ENCODE measurements around the gene IMPACT. TPM values are rescaled to one million over a fixed set of nuclear protein-coding genes. Genes with fewer than 3 reads are reported as not detected.

IMPACT gene
- total RNA-seq, 1 experiment from 2014 or later = 48.8 TPM

DNA sequence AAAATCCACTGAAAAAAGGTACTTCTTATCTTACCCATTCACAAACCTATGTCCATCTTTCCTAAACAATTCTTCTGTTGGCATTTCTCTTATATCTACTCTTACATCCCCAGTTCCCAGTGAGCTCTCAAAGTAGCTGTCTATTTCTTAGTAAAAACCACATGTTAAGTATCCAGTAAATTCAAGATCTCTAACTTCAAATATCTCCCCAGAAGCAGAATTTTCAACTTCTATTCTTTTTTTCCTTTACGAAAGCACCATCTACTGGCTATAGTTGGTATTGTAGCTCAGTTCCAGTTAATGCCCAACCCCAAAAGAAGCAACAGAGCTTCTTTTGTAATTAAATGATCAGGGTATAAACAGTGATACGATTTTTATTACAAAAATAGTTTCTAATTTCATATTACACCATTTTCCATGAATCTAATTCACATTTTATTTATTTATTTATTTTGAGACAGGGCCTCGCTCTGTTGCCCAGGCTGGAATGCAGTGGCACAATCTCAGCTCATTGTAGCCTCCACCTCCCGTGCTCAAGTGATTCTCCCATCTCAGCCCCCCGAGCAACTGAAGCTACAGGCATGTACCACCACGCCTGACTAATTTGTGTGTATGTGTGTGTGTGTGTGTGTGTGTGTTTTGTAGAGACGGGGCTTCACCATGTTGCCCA, 62.5 kb downstream of the IMPACT start:
- no peaks in the 10 kb centered on the region for H3K36me3 ChIP-seq (ENCODE audit: insufficient read depth, low read length)
- H3K4me3 ChIP-seq (ENCODE audit: low read length) = no peak overlapping the region
- H3K9ac ChIP-seq (ENCODE audit: low read length) = no peak overlapping the region
- no peaks in the 10 kb centered on the region; the same call in 1 of the 2 replicates for H3K27me3 ChIP-seq (ENCODE audit: low read length)
- H3K27ac ChIP-seq (ENCODE audit: low read length) = no peak overlapping the region
- no peak overlapping the region for H2AFZ ChIP-seq (ENCODE audit: low read length)
- no peak overlapping the region for H3K4me2 ChIP-seq (ENCODE audit: low read depth, low read length, poor library complexity, severe bottlenecking)
- no peaks in the 10 kb centered on the region for H3K9me2 ChIP-seq (replicated peaks; ENCODE audit: insufficient read depth, low read length)
- H3K4me1 ChIP-seq (ENCODE audit: low read length) = peaks cover 13% of the 10 kb centered on the region
- H4K20me1 ChIP-seq (ENCODE audit: insufficient read depth, low read depth, low read length) = no peaks in the 10 kb centered on the region
- no peaks in the 10 kb centered on the region for H3K79me2 ChIP-seq (ENCODE audit: low read length)
- peak; percentile 82 for DNase-seq
- H3K9me3 ChIP-seq (ENCODE audit: low read length) = no peaks in the 10 kb centered on the region

DNA sequence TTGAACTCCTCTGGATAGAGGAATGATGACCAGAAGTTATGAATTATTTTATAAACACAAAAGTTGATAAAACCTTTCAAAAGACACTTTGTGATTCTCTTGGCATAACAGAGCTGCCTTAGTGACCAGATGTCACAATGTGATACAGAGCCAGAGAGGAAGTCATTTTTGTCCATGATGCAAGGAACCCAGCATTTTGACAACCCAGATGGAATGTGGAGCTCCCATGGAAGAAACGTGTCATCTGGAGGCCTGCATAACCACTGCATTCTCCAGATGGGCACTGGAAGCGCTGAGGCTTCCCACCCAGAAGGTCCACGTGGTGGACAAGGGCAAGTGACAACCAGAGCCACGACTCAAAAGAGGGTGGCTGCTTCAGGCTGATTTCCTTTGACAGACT, 64.1 kb downstream of the IMPACT start:
- Histone ChIP-seq H3K9ac (ENCODE audit: low read length) (no peak overlapping the region), H3K27ac (ENCODE audit: low read length) (no peak overlapping the region), H2AFZ (ENCODE audit: low read length) (no peak overlapping the region), H3K36me3 (ENCODE audit: insufficient read depth, low read length) (no peaks in the 10 kb centered on the region), H3K9me3 (ENCODE audit: low read length) (no peaks in the 10 kb centered on the region), H4K20me1 (ENCODE audit: insufficient read depth, low read depth, low read length) (no peaks in the 10 kb centered on the region), H3K79me2 (ENCODE audit: low read length) (no peaks in the 10 kb centered on the region), H3K27me3 (ENCODE audit: low read length) (no peaks in the 10 kb centered on the region; the same call in 1 of the 2 replicates), H3K4me2 (ENCODE audit: low read depth, low read length, poor library complexity, severe bottlenecking) (no peak overlapping the region), H3K4me3 (ENCODE audit: low read length) (no peak overlapping the region), H3K4me1 (ENCODE audit: low read length) (peaks cover 13% of the 10 kb centered on the region), H3K9me2 (replicated peaks; ENCODE audit: insufficient read depth, low read length) (no peaks in the 10 kb centered on the region)
- no peak for DNase-seq

DNA sequence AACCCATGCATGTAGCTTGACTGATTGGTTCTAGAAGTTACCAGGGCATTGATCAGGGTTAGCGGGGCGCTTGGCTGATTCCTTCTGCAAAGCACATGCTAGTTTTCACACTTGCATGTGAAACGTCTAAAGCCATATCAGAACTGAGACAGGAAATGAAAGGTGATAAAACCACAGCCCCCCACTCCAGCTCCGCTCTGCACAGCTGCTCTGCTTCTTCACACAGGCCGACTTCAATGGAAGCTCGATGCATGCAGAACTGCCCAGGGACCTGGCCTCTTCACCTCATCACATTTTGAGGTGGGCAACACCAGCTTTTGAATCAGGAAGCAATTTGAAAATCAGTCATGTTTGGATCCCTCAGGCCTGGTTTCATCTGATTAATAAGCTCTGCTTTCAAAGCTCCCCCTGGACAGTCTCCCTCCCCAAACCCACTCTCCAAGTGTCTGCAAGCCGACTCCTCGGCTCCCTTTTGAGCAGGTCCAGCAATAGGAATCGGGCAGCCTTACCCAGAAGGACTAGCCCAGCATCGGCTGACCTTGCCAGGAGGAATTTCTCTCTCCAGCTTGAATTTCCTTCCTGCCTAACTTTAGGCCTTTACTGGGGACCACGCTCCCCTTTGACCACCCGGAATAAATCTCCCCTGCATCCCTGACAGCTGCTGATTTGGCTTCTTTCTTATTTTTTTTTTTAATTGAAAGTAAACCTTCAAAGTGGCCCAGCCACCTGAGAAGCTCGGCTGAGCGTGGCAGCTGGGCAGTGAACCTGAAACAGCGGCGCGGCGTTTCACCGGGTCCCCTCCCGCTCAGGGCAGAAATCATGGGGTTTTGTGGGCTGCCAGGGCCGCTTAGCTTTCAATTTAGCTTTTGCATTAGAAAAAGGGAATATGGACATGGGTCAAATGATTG, 65.7 kb downstream of the IMPACT start:
- Histone ChIP-seq H3K9ac (ENCODE audit: low read length) (peak overlapping the region; percentile 12; the same call in 1 of the 2 replicates), H2AFZ (ENCODE audit: low read length) (0 out of 2 replicates have a peak overlapping the region, but pooled peaks have one; percentile 40), H3K4me3 (ENCODE audit: low read length) (peak overlapping the region; percentile 17; the same call in 1 of the 2 replicates)

DNA sequence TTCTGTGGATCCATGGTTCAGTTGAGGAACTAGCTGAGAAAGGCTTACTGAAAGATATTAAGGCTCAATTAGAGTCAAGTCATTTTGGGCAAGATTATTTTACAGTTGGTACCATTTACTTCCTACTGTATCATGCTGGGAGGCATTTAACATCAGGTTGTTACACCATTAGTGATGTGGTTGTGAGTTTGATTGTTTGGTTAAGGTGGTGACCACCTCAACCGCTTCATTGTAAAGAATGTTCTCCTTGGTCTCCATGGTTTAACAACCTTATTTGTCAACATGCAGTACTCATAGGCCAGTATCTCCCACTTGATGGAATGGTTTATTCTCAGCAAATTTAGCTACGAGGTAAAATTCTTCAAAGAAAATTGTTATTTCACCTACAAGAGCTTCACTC, 68.1 kb downstream of the IMPACT start:
- Histone ChIP-seq H3K27me3 (ENCODE audit: low read length) (no peaks in the 10 kb centered on the region; the same call in 1 of the 2 replicates), H3K9me2 (replicated peaks; ENCODE audit: insufficient read depth, low read length) (no peaks in the 10 kb centered on the region), H3K36me3 (ENCODE audit: insufficient read depth, low read length) (no peaks in the 10 kb centered on the region), H3K4me3 (ENCODE audit: low read length) (no peak overlapping the region), H3K27ac (ENCODE audit: low read length) (no peak overlapping the region), H3K4me2 (ENCODE audit: low read depth, low read length, poor library complexity, severe bottlenecking) (no peak overlapping the region), H3K79me2 (ENCODE audit: low read length) (no peaks in the 10 kb centered on the region), H3K4me1 (ENCODE audit: low read length) (peaks cover 13% of the 10 kb centered on the region), H4K20me1 (ENCODE audit: insufficient read depth, low read depth, low read length) (no peaks in the 10 kb centered on the region), H3K9me3 (ENCODE audit: low read length) (no peaks in the 10 kb centered on the region), H3K9ac (ENCODE audit: low read length) (no peak overlapping the region), H2AFZ (ENCODE audit: low read length) (no peak overlapping the region)
- DNase-seq = no peak

More for the DNA sequence above, 65.7 kb downstream of the IMPACT start:
- Histone ChIP-seq H3K27ac (ENCODE audit: low read length) (no peak overlapping the region), H3K27me3 (ENCODE audit: low read length) (no peaks in the 10 kb centered on the region; the same call in 1 of the 2 replicates), H3K9me3 (ENCODE audit: low read length) (no peaks in the 10 kb centered on the region), H3K4me2 (ENCODE audit: low read depth, low read length, poor library complexity, severe bottlenecking) (peak overlapping the region; percentile 63), H3K79me2 (ENCODE audit: low read length) (no peaks in the 10 kb centered on the region), H3K4me1 (ENCODE audit: low read length) (peaks cover 13% of the 10 kb centered on the region), H3K36me3 (ENCODE audit: insufficient read depth, low read length) (no peaks in the 10 kb centered on the region), H4K20me1 (ENCODE audit: insufficient read depth, low read depth, low read length) (no peaks in the 10 kb centered on the region), H3K9me2 (replicated peaks; ENCODE audit: insufficient read depth, low read length) (no peaks in the 10 kb centered on the region)
- peak; percentile 49 for DNase-seq

DNA sequence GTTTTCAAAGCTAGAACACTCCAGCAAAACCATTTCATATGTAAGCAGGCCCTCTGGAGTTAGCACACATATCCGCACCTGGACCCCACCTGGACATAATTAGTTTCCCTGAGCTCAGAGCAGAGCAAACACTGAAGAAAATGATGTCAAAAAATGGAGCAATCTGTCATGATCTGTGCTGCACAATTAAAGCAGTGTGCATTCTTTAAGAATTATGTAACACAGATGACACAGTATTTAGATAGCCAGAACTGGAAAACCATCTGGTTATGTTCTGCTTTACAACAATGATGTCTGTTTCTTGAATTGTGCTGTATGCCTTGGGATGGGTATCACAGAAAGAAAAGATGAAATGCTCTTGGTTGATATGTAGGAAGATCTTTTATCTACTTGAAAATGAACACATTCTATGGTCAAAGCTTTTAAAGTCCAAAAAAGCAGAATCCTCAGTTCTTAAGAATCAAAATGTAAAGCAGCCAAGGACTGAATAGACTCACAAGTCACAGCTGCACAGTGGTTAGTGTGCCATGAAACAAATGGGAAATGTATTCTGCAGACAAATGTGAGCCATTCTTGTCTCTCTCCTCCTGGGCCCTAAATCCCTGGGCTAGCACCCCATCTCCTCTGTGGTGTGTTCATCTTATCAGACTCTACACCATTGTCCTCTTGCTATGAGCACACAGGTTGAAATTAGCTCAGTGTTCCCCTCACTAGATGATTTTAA, 70.7 kb downstream of the IMPACT start:
- H3K36me3 ChIP-seq (ENCODE audit: insufficient read depth, low read length) = no peaks in the 10 kb centered on the region
- H3K27ac ChIP-seq (ENCODE audit: low read length) = no peak overlapping the region
- H3K27me3 ChIP-seq (ENCODE audit: low read length) = no peaks in the 10 kb centered on the region; the same call in 1 of the 2 replicates
- H3K4me3 ChIP-seq (ENCODE audit: low read length) = no peak overlapping the region
- no peaks in the 10 kb centered on the region for H4K20me1 ChIP-seq (ENCODE audit: insufficient read depth, low read depth, low read length)
- H3K9me3 ChIP-seq (ENCODE audit: low read length) = no peaks in the 10 kb centered on the region
- DNase-seq = no peak
- no peaks in the 10 kb centered on the region for H3K79me2 ChIP-seq (ENCODE audit: low read length)
- H3K9ac ChIP-seq (ENCODE audit: low read length) = no peak overlapping the region
- peaks cover 7% of the 10 kb centered on the region for H3K4me1 ChIP-seq (ENCODE audit: low read length)
- no peak overlapping the region for H3K4me2 ChIP-seq (ENCODE audit: low read depth, low read length, poor library complexity, severe bottlenecking)
- no peak overlapping the region for H2AFZ ChIP-seq (ENCODE audit: low read length)
- H3K9me2 ChIP-seq (replicated peaks; ENCODE audit: insufficient read depth, low read length) = no peaks in the 10 kb centered on the region

DNA sequence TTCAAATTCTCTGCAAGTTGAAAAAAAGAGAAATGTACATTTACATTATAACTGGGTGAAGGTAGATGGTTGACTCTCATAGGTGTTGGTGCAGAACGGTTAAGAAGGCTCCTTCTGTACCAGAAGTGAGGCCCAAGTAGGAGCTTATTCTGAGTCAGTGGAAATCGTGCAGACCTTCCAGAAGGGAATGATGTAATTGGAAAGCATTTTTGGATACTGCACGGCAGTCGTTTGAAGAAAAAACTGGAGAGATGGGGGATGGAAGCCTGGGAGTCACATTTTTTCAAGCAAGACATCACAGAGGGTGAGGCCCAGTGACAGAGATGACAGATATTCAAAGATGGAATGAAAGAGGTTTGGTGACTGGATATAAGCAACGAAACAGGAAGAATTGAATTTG, 73.3 kb downstream of the IMPACT start:
- Histone ChIP-seq H3K27ac (ENCODE audit: low read length) (no peak overlapping the region), H3K9me3 (ENCODE audit: low read length) (no peaks in the 10 kb centered on the region), H3K4me1 (ENCODE audit: low read length) (no peaks in the 10 kb centered on the region), H3K36me3 (ENCODE audit: insufficient read depth, low read length) (no peaks in the 10 kb centered on the region), H3K9ac (ENCODE audit: low read length) (no peak overlapping the region), H3K79me2 (ENCODE audit: low read length) (no peaks in the 10 kb centered on the region), H3K9me2 (replicated peaks; ENCODE audit: insufficient read depth, low read length) (no peaks in the 10 kb centered on the region), H2AFZ (ENCODE audit: low read length) (no peak overlapping the region), H3K4me3 (ENCODE audit: low read length) (no peak overlapping the region), H4K20me1 (ENCODE audit: insufficient read depth, low read depth, low read length) (no peaks in the 10 kb centered on the region), H3K27me3 (ENCODE audit: low read length) (no peaks in the 10 kb centered on the region), H3K4me2 (ENCODE audit: low read depth, low read length, poor library complexity, severe bottlenecking) (no peak overlapping the region)
- no peak for DNase-seq

DNA sequence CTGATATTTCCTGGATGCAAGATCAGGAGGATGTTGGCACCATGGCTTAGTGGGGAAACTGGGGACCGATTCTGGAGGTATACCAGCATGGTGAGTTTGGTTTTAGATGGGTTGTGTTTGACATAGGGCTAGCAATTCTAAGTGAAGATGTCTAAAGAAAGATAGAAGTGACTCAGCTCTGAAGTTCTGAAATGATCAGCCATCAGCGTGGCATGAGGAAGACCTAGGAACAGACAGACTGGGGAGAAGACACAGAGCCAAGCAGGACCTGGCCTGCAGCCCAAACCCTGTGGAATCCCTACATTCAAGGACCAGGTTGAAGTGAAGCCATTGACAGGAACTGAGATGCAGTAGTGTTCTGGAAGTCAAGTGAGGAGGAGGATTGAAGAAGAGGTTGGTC, 73.7 kb downstream of the IMPACT start:
- Histone ChIP-seq H4K20me1 (ENCODE audit: insufficient read depth, low read depth, low read length) (no peaks in the 10 kb centered on the region), H3K4me1 (ENCODE audit: low read length) (no peaks in the 10 kb centered on the region), H3K27ac (ENCODE audit: low read length) (no peak overlapping the region), H3K4me2 (ENCODE audit: low read depth, low read length, poor library complexity, severe bottlenecking) (no peak overlapping the region), H3K27me3 (ENCODE audit: low read length) (no peaks in the 10 kb centered on the region), H3K4me3 (ENCODE audit: low read length) (no peak overlapping the region), H3K9me3 (ENCODE audit: low read length) (no peaks in the 10 kb centered on the region), H2AFZ (ENCODE audit: low read length) (no peak overlapping the region), H3K79me2 (ENCODE audit: low read length) (no peaks in the 10 kb centered on the region), H3K36me3 (ENCODE audit: insufficient read depth, low read length) (no peaks in the 10 kb centered on the region), H3K9me2 (replicated peaks; ENCODE audit: insufficient read depth, low read length) (no peaks in the 10 kb centered on the region), H3K9ac (ENCODE audit: low read length) (no peak overlapping the region)
- DNase-seq = no peak

DNA sequence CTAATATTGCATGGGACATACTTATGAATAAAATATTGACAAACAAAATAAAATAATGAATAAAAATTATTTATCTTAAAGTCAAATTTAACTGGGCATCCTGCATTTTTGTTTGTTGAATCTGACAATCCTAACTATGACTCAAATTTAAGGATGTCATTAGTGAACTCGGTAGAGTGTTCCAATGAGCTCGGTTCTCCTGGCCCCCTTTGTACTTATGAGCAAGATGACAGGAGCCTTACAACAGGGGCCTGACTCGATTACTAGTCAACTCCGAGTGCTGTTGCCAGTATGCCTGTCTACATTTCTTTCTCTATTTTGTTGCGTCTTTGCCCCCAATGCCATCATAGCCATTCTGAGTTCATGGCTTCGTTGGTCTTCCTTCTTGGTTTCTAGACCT, 74.3 kb downstream of the IMPACT start:
- H3K4me2 ChIP-seq (ENCODE audit: low read depth, low read length, poor library complexity, severe bottlenecking) = no peak overlapping the region
- no peaks in the 10 kb centered on the region for H3K4me1 ChIP-seq (ENCODE audit: low read length)
- H3K9me3 ChIP-seq (ENCODE audit: low read length) = no peaks in the 10 kb centered on the region
- H3K9ac ChIP-seq (ENCODE audit: low read length) = no peak overlapping the region
- H4K20me1 ChIP-seq (ENCODE audit: insufficient read depth, low read depth, low read length) = no peaks in the 10 kb centered on the region
- H3K27ac ChIP-seq (ENCODE audit: low read length) = no peak overlapping the region
- no peak overlapping the region for H3K4me3 ChIP-seq (ENCODE audit: low read length)
- no peaks in the 10 kb centered on the region for H3K79me2 ChIP-seq (ENCODE audit: low read length)
- no peak overlapping the region for H2AFZ ChIP-seq (ENCODE audit: low read length)
- H3K27me3 ChIP-seq (ENCODE audit: low read length) = no peaks in the 10 kb centered on the region
- no peaks in the 10 kb centered on the region for H3K36me3 ChIP-seq (ENCODE audit: insufficient read depth, low read length)
- no peak for DNase-seq
- no peaks in the 10 kb centered on the region for H3K9me2 ChIP-seq (replicated peaks; ENCODE audit: insufficient read depth, low read length)
